ENCODE data around the gene ADGRA1.
"Not testable (repeated sequence)": the region's sequence is repeated elsewhere in the genome, so short reads cannot be mapped to it uniquely, and the experiment has no call there.

ADGRA1 gene

GRCh38 chr10:133096616-133097269 lies 9.0 kb downstream of the ADGRA1 start:
- FAIRE-seq, result no peak

DNA sequence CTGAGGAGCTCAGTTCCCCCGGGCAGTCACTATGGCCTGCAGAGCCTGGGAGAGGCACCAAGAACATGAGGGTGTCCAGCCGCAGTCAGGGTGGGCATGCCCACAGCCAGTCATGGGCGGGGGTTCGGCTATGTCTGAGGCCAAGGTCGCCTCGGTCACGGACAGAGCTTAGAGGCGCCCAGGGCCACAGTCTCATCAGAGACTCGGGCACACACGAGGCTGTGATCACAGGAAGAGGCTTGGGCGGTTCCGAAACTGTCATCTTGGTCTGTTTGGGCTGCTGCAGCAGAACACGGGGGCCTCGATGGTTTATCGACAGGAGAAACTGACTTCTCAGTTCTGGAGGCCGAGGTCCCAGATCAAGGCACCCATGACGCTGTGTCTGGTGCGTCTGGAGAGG lies 9.7 kb downstream of the ADGRA1 start:
- no peak for FAIRE-seq

DNA sequence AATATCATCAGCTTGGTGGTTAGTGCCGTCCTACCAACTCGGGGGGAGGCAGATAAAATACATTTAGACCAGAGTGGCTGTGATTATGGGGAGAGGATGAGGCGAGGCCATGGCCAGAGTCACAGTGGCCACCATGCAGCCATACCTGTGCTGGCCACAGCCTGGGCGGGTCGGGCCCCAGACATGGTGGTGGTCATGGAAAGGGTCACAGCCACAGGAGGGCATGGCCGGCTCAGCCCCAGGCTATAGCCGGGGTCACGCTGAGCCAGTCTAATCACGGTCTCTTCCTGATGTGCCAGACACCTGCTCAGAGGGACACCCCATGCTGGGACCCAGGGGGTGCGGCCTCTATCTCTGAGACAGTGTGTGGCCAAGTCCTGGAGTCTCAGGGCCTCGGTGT lies 10.2 kb downstream of the ADGRA1 start:
- no peak for FAIRE-seq

- FAIRE-seq, result no peak
Observed at GRCh38 chr10:133098426-133099124, 10.9 kb downstream of the ADGRA1 start.

- no peak for FAIRE-seq
Observed at GRCh38 chr10:133099571-133099970, 11.8 kb downstream of the ADGRA1 start.

- no peak for FAIRE-seq
Observed at GRCh38 chr10:133100186-133100585, 12.5 kb downstream of the ADGRA1 start.

DNA sequence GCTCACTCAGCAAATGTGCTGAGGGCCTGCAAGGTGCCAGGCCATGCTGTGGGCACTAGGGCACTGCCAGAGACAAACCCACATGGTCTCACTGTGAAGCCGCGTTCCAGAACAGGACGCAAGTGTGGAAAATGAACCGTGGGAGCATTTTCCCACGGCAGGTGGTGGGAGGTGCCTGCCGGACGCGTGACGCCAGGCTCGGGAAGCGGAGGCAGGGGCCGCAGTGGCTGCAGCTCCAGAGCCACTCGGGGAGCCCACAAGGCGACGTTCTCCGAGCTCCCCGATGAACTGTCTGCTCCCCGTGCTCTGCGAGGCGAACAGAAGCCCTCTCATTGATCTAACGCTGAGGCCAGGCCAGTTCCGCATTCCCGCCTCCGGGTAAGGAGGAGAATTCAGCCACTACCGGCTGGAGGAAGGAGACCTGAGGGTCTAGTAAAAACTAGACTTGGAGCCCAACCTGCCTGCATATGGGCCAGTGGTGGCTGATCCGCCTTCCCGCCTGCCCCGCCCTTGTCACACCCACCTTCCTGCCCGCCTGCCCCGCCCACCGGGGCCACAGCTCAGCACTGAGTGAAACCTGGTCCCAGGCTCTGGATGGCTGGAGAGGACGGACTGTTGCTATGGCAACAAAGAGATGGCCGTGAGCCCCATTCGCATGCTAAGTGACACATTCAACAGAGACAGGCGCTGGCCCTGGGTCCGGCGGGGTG lies 13.1 kb downstream of the ADGRA1 start:
- no peak for FAIRE-seq

- no peak for FAIRE-seq
Observed at GRCh38 chr10:133101416-133101810, 13.7 kb downstream of the ADGRA1 start.

DNA sequence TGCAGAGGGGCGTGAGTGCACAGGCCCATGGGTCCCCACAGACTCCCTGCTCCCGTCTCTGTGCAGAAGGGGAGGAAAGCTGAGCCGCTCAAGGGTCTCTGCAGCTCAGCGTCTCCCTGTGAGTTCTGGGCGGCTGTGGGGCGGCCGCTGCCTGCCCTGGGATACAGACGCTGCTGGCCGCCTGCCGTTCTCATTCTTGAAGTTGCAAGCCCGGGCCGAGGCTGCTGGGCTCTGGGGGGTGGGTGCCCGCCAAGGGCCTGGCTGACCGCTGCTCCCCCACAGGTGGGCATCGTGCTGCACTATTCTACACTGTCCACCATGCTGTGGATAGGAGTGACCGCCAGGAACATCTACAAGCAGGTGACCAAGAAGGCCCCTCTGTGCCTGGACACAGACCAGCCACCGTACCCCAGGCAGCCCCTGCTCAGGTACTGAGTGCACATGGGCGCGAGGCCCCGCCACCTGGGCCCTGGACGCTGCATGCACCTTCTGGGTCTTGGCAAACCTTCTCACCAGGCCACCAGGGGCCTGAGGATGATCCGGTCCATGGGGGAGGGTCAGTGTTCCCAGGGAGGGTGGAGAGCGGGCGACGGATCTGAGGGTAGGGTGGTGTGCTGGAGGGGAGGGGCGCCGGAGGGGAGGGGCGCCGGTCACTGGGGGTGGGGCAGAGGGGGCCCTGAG lies 14.8 kb downstream of the ADGRA1 start:
- FAIRE-seq, result no peak

GRCh38 chr10:133103311-133103910 lies 15.7 kb downstream of the ADGRA1 start:
- no peak for FAIRE-seq

- FAIRE-seq, result no peak
Observed at GRCh38 chr10:133104068-133104962, 16.6 kb downstream of the ADGRA1 start.

DNA sequence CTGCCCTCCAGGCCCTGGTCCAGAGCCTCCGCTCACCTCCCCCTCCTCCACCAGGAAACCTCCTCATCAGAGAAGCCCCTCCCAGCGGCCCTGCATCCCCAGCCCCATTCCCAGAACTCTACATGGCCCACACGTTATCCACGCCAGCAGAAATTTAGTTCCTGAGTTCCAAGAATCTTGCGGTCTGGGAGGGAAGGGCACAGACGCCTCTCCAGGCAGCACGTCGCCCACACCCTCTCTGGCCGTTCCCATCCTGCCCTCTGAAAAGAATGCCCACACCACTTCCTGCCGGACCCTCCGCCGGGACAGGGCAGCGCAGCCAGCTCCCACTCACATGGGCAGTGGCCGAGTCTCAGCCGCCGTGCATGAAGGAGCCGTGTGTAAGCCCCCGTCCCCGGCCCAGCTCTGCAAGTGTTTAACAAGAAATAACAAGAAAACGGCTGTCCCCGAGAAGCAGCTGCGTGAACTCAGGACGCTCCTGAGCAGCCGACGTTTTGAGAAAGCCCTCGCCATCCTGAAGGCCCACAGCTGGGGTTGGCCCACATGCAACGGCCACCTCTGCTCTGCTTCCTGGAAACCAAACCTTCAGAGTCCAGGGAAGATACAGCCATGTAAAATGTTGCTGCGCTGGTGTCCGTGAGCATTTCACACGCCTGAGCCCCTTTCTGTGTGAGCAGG lies 17.4 kb downstream of the ADGRA1 start:
- no peak for FAIRE-seq

- no peak for FAIRE-seq
Observed at GRCh38 chr10:133105686-133106390, 18.1 kb downstream of the ADGRA1 start.

DNA sequence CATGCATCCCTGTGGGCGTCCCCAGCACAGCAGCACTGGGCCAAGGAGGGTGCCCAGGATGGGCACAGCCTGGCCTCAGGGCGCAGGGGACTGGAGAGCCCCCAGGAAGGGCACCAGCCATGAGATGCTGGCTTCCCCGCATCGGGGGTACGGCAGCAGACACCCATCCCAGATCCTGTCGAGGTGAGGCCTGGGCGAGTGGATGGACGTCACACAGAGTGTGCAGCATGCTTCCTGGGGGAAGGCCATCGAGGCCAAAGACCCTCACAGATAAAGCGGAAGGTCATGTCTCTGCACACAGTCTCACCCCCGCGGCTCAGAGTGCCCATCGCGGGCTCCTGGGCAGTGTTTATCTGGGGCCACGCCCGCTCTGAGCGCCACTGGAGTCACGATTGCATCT lies 18.8 kb downstream of the ADGRA1 start:
- FAIRE-seq, result no peak

DNA sequence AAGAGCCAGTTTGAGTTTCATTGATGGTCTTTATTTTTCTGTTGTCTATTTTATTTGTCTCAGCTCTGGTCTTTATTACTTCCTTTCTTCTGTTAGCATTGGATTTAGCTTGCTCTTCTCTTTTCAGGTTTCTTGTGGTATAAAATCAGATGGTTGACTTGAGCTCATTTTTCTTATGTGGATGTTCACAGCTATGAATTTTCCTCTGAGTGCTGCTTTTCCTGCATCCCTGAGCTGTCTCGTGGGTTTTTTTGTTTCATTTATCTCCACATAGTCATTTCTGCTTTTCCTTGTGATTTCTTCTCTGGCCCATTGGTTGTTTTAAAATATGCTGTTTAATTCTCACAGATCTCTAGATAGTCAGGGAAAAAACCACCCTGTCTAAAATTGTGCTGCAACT lies 19.7 kb downstream of the ADGRA1 start:
- FAIRE-seq, result no peak

DNA sequence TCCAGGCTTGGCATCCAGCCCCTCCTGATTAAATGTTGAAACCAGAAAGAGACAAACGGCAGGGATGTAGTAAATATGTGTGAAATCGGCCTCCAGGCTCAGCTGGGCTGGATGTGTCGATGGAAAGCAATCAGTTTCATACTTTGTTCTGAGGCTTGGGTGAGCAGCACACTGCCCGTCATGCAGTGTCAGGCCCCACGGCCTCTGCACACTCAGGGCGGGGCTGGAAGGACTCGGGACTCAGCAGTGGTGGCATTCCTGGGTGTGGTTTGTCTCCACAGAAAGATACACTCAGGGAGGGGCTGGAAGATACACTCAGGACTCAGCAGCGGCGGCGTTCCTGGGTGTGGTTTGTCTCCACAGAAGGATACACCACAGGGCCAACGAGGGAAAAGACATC lies 22.0 kb downstream of the ADGRA1 start:
- FAIRE-seq, result no peak

DNA sequence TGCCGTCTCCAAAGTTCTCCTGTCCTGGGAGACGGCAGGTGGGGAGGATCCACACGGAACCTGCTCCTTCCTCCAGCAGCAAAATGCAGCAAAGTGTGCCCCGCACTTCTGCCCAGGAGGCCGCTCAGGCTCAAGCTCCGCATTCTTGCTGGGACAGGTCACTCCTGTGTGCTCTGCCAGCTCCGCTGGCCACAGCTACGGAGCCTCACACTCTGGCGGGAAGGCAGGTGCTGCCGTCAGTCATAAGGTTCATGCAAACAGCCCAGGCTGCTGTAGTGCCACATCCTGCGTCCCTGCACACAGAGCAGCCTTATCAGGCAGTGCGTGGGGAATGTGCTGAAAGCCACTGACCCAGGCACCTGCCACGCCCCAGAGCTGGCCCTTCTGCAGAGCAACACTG lies 22.4 kb downstream of the ADGRA1 start:
- no peak for FAIRE-seq

GRCh38 chr10:133110609-133111275 lies 23.0 kb downstream of the ADGRA1 start:
- FAIRE-seq, result no peak

GRCh38 chr10:133111640-133112039 lies 23.9 kb downstream of the ADGRA1 start:
- FAIRE-seq, result not testable (repeated sequence)

- FAIRE-seq, result no peak
Observed at GRCh38 chr10:133113146-133113830, 25.6 kb downstream of the ADGRA1 start.

All from TTC549 (cell line).